B cell (primary cell): ENCODE results near the gene NHEJ1. TPM values are rescaled to one million over a fixed set of nuclear protein-coding genes. Genes with fewer than 3 reads are reported as not detected.

Experiments
- ATAC-seq: fragments of 200-7000 bp; cut with Tn5 transposase; one replicate; pipeline ENCODE4 v1.10.0; 2021; ENCODE audit warnings: low read depth, mild to moderate bottlenecking, moderate number of reproducible peaks, moderate library complexity
- CTCF ChIA-PET: fragments of 350-600 bp; sonication (Branson Sonifier 250); formaldehyde crosslinking; loops from one replicate; lab custom pipeline; 2021; ENCODE audit warnings: antibody characterized with exemption, inconsistent platforms; lab: Charles Lee
- POLR2A ChIA-PET: fragments of 350-600 bp; sonication (Branson Sonifier 250); formaldehyde crosslinking; loops from one replicate; lab custom pipeline; 2021; ENCODE audit warnings: antibody characterized with exemption; lab: Charles Lee
- DNase-seq: peaks from one replicate; pipeline ENCODE4 v3.0.0; 2013
- H2AFZ ChIP-seq: 2 replicates; pipeline ENCODE4 v1.6.1; 2012; ENCODE audit warnings: mild to moderate bottlenecking, low read depth, low read length; ENCODE audit not compliant: insufficient read depth, poor library complexity, severe bottlenecking
- H3K27ac ChIP-seq, 2 donors: 1 replicate in 1 of 2; 2 replicates in 1 of 2; pipeline ENCODE4 v1.5.1; 2012 to 2013; ENCODE audit warnings: low read length in 2 of 2, mild to moderate bottlenecking in 2 of 2, moderate library complexity in 1 of 2
- H3K27me3 ChIP-seq, 4 experiments: fragments of 200-600 bp in 1 of 4; sonication (generic) in 1 of 4; replicated peaks in 1 of 4; 1 replicate in 2 of 4; 2 replicates in 2 of 4; pipeline versions ENCODE4 v1.6.1 to v1.7.0; 2013 to 2016; ENCODE audit warnings: low read length in 3 of 4, mild to moderate bottlenecking in 2 of 4, mixed read lengths in 1 of 4, moderate library complexity in 1 of 4; ENCODE audit not compliant: insufficient read depth in 4 of 4, control insufficient read depth in 3 of 4; ENCODE audit errors: control extremely low read depth in 1 of 4
- H3K36me3 ChIP-seq, 2 experiments: replicated peaks in 1 of 2; 1 replicate in 1 of 2; 2 replicates in 1 of 2; pipeline versions ENCODE4 v1.6.1 to v1.7.1; 2013; ENCODE audit warnings: low read length in 1 of 2; ENCODE audit not compliant: insufficient read depth in 2 of 2, control insufficient read depth in 1 of 2; ENCODE audit errors: control extremely low read depth in 1 of 2, extremely low read depth in 1 of 2
- H3K4me1 ChIP-seq, 2 donors: fragments of 200-600 bp in 1 of 2; sonication (generic) in 1 of 2; 1 replicate in 1 of 2; 2 replicates in 1 of 2; pipeline versions ENCODE4 v1.5.1 to v1.6.1; 2013 to 2017; ENCODE audit warnings: low read length in 2 of 2; ENCODE audit not compliant: control insufficient read depth in 2 of 2, insufficient read depth in 2 of 2
- H3K4me2 ChIP-seq: replicated peaks from 2 replicates; pipeline ENCODE3; 2012; ENCODE audit warnings: mild to moderate bottlenecking, low read depth, low read length; ENCODE audit not compliant: poor library complexity, severe bottlenecking
- H3K4me3 ChIP-seq, 5 experiments: fragments of 200-600 bp in 1 of 5; sonication (generic) in 1 of 5; 1 replicate in 3 of 5; 2 replicates in 2 of 5; pipeline versions ENCODE4 v1.5.1 to v1.7.0; 2011 to 2016; ENCODE audit warnings: low read length in 4 of 5, mild to moderate bottlenecking in 4 of 5, low read depth in 2 of 5, control low read depth in 1 of 5, moderate library complexity in 1 of 5; ENCODE audit not compliant: insufficient read depth in 1 of 5; ENCODE audit errors: control extremely low read depth in 1 of 5, extremely low read depth in 1 of 5
- H3K79me2 ChIP-seq: fragments of 200-600 bp; sonication (generic); one replicate; pipeline ENCODE4 v1.6.0; 2016; ENCODE audit warnings: low read length; ENCODE audit not compliant: control insufficient read depth, insufficient read depth
- H3K9ac ChIP-seq: fragments of 200-600 bp; sonication (generic); 2 replicates; pipeline ENCODE4 v1.6.1; 2017; ENCODE audit warnings: mild to moderate bottlenecking, low read length, moderate library complexity
- H3K9me3 ChIP-seq, 3 donors: one replicate each; pipeline versions ENCODE4 v1.6.1 to v1.7.1; 2013; ENCODE audit warnings: low read length in 2 of 3; ENCODE audit not compliant: control insufficient read depth in 2 of 3, insufficient read depth in 1 of 3; ENCODE audit errors: control extremely low read depth in 1 of 3
- H4K20me1 ChIP-seq: 2 replicates; pipeline ENCODE4 v1.6.0; 2012; ENCODE audit warnings: mild to moderate bottlenecking, low read length; ENCODE audit not compliant: insufficient read depth, control insufficient read depth, poor library complexity, severe bottlenecking
- H3K27ac Mint-ChIP-seq: one replicate; pipeline ENCODE4 v1.8.0; 2021; ENCODE audit warnings: mixed read lengths
- H3K27me3 Mint-ChIP-seq: one replicate; pipeline ENCODE4 v1.8.0; 2021; ENCODE audit warnings: mixed read lengths
- H3K4me1 Mint-ChIP-seq: one replicate; pipeline ENCODE4 v1.8.0; 2021; ENCODE audit warnings: mixed read lengths
- H3K4me3 Mint-ChIP-seq: one replicate; pipeline ENCODE4 v1.8.0; 2021; ENCODE audit warnings: mixed read lengths
- H3K9me3 Mint-ChIP-seq: one replicate; pipeline ENCODE4 v1.8.0; 2022; ENCODE audit warnings: mixed read lengths; ENCODE audit not compliant: insufficient read depth
- EZH2 ChIP-seq: IDR thresholded peaks from 2 replicates; pipeline ENCODE4 v1.6.1; 2012; ENCODE audit warnings: borderline replicate concordance, low read depth, mild to moderate bottlenecking, moderate library complexity, low read length; ENCODE audit not compliant: insufficient read depth, poor library complexity, severe bottlenecking
- WGBS: methylation state at CpG from one replicate; pipeline ENCODE4 v1.1.5; 2013; ENCODE audit warnings: missing lambda C conversion rate; ENCODE audit not compliant: insufficient coverage; 5-methylcytosine and 5-hydroxymethylcytosine counted together
- intact Hi-C: fragments of 100-400 bp; cut with micrococcal nuclease; formaldehyde crosslinking; loops from one replicate; pipeline ENCODE4 v1.10.0; 2022
- polyA plus RNA-seq: library from polyadenylated mRNA; depleted of rRNA; stranded (reverse); fragments of >200 nt; gene quantifications from 2 replicates; pipeline ENCODE4 v1.2.3, GENCODE V29; 2012
- total RNA-seq, 2 donors: library from RNA; stranded (reverse); fragments of 120-200 nt in 1 of 2; gene quantifications; 1 replicate in 1 of 2; 2 replicates in 1 of 2; pipeline versions ENCODE4 v1.2.3 to v1.2.4, GENCODE V29; 2013 to 2022
- TF ChIP-seq, protein P1 (sequence below): fragments of 200-600 bp; IDR thresholded peaks from one replicate; pipeline ENCODE4 v1.8.0; 2022; ENCODE audit warnings: antibody characterized with exemption, mild to moderate bottlenecking

The NHEJ1 gene
- total and polyA plus RNA-seq, 2 donors (not counting 1 experiment from before 2014, with no cell fraction given) = 14.9 to 25.0 TPM

GRCh38 chr2:219131327-219131726 lies 29.3 kb downstream of the NHEJ1 start:
- Histone ChIP-seq H3K27me3 (no peaks in the 10 kb centered on the region), H3K4me3 (no peak overlapping the region), H4K20me1 (peaks cover 21% of the 10 kb centered on the region), H2AFZ (no peak overlapping the region), H3K27ac (no peak overlapping the region), H3K4me1 (no peaks in the 10 kb centered on the region), H3K9me3 (no peaks in the 10 kb centered on the region), H3K79me2 (peaks cover 10% of the 10 kb centered on the region), H3K4me2 (no peak overlapping the region), H3K9ac (no peak overlapping the region), H3K36me3 (peaks cover 1 to 12% of the 10 kb centered on the region in 2 experiments)
- CTCF ChIA-PET = interaction anchor here (1.1 to 1.3 kb wide), 3 partner anchors 12 to 136 kb away, joined by 3 read pairs; no protein-coding TSS in a partner anchor
- no peaks in the 10 kb centered on the region for H3K27me3 Mint-ChIP-seq
- 100% methylated on average over 1 of the region's 3 CpGs for WGBS
- no peaks in the 10 kb centered on the region for H3K4me1 Mint-ChIP-seq
- intact Hi-C loops = no loop called here
- no peak overlapping the region for H3K4me3 Mint-ChIP-seq
- H3K9me3 Mint-ChIP-seq = no peaks in the 10 kb centered on the region
- ATAC-seq (no peak), DNase-seq (no peak)
- no peak for TF ChIP-seq EZH2
- TF ChIP-seq, protein P1, sequence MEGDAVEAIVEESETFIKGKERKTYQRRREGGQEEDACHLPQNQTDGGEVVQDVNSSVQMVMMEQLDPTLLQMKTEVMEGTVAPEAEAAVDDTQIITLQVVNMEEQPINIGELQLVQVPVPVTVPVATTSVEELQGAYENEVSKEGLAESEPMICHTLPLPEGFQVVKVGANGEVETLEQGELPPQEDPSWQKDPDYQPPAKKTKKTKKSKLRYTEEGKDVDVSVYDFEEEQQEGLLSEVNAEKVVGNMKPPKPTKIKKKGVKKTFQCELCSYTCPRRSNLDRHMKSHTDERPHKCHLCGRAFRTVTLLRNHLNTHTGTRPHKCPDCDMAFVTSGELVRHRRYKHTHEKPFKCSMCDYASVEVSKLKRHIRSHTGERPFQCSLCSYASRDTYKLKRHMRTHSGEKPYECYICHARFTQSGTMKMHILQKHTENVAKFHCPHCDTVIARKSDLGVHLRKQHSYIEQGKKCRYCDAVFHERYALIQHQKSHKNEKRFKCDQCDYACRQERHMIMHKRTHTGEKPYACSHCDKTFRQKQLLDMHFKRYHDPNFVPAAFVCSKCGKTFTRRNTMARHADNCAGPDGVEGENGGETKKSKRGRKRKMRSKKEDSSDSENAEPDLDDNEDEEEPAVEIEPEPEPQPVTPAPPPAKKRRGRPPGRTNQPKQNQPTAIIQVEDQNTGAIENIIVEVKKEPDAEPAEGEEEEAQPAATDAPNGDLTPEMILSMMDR = no peak
- H3K27ac Mint-ChIP-seq = no peak overlapping the region
- POLR2A ChIA-PET = no interaction called here

- H3K27ac ChIP-seq = no peak overlapping the region
- H3K4me1 ChIP-seq = no peaks in the 10 kb centered on the region
- no peaks in the 10 kb centered on the region for H3K27me3 ChIP-seq
- intact Hi-C loops = no loop called here
- no peak overlapping the region for H3K4me3 Mint-ChIP-seq
- H4K20me1 ChIP-seq = peaks cover 31% of the 10 kb centered on the region
- no peaks in the 10 kb centered on the region for H3K27me3 Mint-ChIP-seq
- H3K4me2 ChIP-seq = no peak overlapping the region
- H3K27ac Mint-ChIP-seq = no peak overlapping the region
- H2AFZ ChIP-seq = no peak overlapping the region
- H3K4me3 ChIP-seq = no peak overlapping the region
- DNase-seq (no peak), ATAC-seq (no peak)
- TF ChIP-seq, protein P1 = no peak
- no peak for TF ChIP-seq EZH2
- no peaks in the 10 kb centered on the region for H3K4me1 Mint-ChIP-seq
- ChIA-PET POLR2A (no interaction called here), CTCF (interaction anchor here (1.3 to 3.8 kb wide), 2 partner anchors 10 to 174 kb away, joined by 3 to 19 read pairs; no protein-coding TSS in a partner anchor)
- peaks cover 10% of the 10 kb centered on the region for H3K79me2 ChIP-seq
- peaks cover 0 to 10% of the 10 kb centered on the region in 2 experiments for H3K36me3 ChIP-seq
- no peaks in the 10 kb centered on the region for H3K9me3 ChIP-seq
- no peaks in the 10 kb centered on the region for H3K9me3 Mint-ChIP-seq
- no peak overlapping the region for H3K9ac ChIP-seq
- WGBS = 98% methylated on average over 13 of the region's 16 CpGs
Measured at GRCh38 chr2:219129589-219129988, 31.0 kb downstream of the NHEJ1 start.
